A673 (cell line): ENCODE data around the gene ENGASE. TPM values are rescaled to one million over a fixed set of nuclear protein-coding genes. Genes with fewer than 3 reads are reported as not detected.

Experiments used
- BruUV-seq: library from RNA; stranded (reverse); fragments of 400-500 nt; replicated peaks from 2 replicates; lab custom pipeline; 2021; lab: Mats Ljungman, UMichigan
- CTCF ChIA-PET: fragments of 300-600 bp; sonication (Branson Sonifier 250); formaldehyde crosslinking; loops from one replicate; lab custom pipeline; 2022; ENCODE audit warnings: antibody characterized with exemption; lab: Charles Lee
- POLR2A ChIA-PET: fragments of 300-600 bp; sonication (Branson Sonifier 250); formaldehyde crosslinking; loops from one replicate; lab custom pipeline; 2022; ENCODE audit warnings: antibody characterized with exemption; ENCODE audit not compliant: low non-redundant PET; lab: Charles Lee
- DNase-seq: peaks from one replicate; pipeline ENCODE4 v3.0.0-alpha.2; 2015; ENCODE audit warnings: low spot score
- H3K27ac ChIP-seq: fragments of 200-600 bp; sonication (generic); 2 replicates; pipeline ENCODE4 v1.5.1; 2016; ENCODE audit warnings: mixed run types, low read depth, mild to moderate bottlenecking, mixed read lengths, antibody characterized with exemption, low read length; ENCODE audit not compliant: poor library complexity, severe bottlenecking
- H3K27me3 ChIP-seq: fragments of 200-600 bp; sonication (generic); replicated peaks from 2 replicates; pipeline ENCODE4 v1.6.1; 2017; ENCODE audit warnings: mixed run types, low read depth, mild to moderate bottlenecking, mixed read lengths, antibody characterized with exemption, low read length; ENCODE audit not compliant: insufficient read depth, poor library complexity
- H3K36me3 ChIP-seq: fragments of 200-600 bp; sonication (generic); 2 replicates; pipeline ENCODE4 v1.6.1; 2016; ENCODE audit warnings: mixed run types, mild to moderate bottlenecking, mixed read lengths, antibody characterized with exemption, low read length; ENCODE audit not compliant: insufficient read depth, poor library complexity, severe bottlenecking
- H3K4me1 ChIP-seq: fragments of 200-600 bp; sonication (generic); 2 replicates; pipeline ENCODE4 v1.6.1; 2017; ENCODE audit warnings: mixed run types, mild to moderate bottlenecking, mixed read lengths, antibody characterized with exemption, low read length; ENCODE audit not compliant: insufficient read depth, poor library complexity, severe bottlenecking
- H3K4me3 ChIP-seq: fragments of 200-600 bp; sonication (generic); 2 replicates; pipeline ENCODE4 v1.5.1; 2016; ENCODE audit warnings: low read depth, mixed run types, mild to moderate bottlenecking, mixed read lengths, low read length; ENCODE audit not compliant: poor library complexity, severe bottlenecking
- H3K9me3 ChIP-seq: fragments of 200-600 bp; sonication (generic); 2 replicates; pipeline ENCODE4 v1.6.1; 2016; ENCODE audit warnings: mixed run types, low read depth, mild to moderate bottlenecking, mixed read lengths, antibody characterized with exemption, low read length; ENCODE audit not compliant: poor library complexity, severe bottlenecking
- CTCF ChIP-seq: fragments of 300-800, 200-600 bp; sonication (generic); conservative IDR thresholded peaks from 2 replicates; pipeline ENCODE4 v1.5.1; 2017; ENCODE audit warnings: low read depth, mild to moderate bottlenecking, antibody characterized with exemption, low read length, moderate library complexity, mixed read lengths
- EZH2 ChIP-seq: fragments of 200-600 bp; sonication (generic); IDR thresholded peaks from 2 replicates; pipeline ENCODE4 v1.6.1; 2017; ENCODE audit warnings: borderline replicate concordance, low read depth, mild to moderate bottlenecking, mixed read lengths, antibody characterized with exemption, low read length; ENCODE audit not compliant: poor library complexity, severe bottlenecking
- intact Hi-C: fragments of 100-400 bp; cut with micrococcal nuclease; formaldehyde crosslinking; loops from one replicate; pipeline ENCODE4 v1.10.0; 2022; ENCODE audit not compliant: unreplicated experiment
- total RNA-seq: library from RNA; stranded (reverse); gene quantifications from 2 replicates; pipeline ENCODE4 v1.2.3, GENCODE V29; 2021

Gene ENGASE
- total RNA-seq, 1 experiment from 2014 or later: 24.4 TPM

- no peaks in the 10 kb centered on the region for H3K36me3 ChIP-seq
- no TSS peak for BruUV-seq
- H3K4me3 ChIP-seq: no peak overlapping the region
- no peaks in the 10 kb centered on the region for H3K9me3 ChIP-seq
- ChIA-PET POLR2A (interaction anchor here (0.6 kb wide), 1 partner anchor 362 kb away, joined by 17 read pairs; no protein-coding TSS in a partner anchor), CTCF (no interaction called here)
- H3K27me3 ChIP-seq: no peaks in the 10 kb centered on the region
- H3K4me1 ChIP-seq: no peaks in the 10 kb centered on the region
- no peak for DNase-seq
- TF ChIP-seq EZH2: no peak
- no peak for TF ChIP-seq CTCF
- no peak overlapping the region for H3K27ac ChIP-seq
- intact Hi-C loops: no loop called here
Measured at GRCh38 chr17:79034931-79035485, 39.6 kb upstream of the ENGASE start.

- BruUV-seq: no TSS peak
- POLR2A ChIA-PET: interaction anchor here (0.6 kb wide), 1 partner anchor 362 kb away, joined by 17 read pairs; no protein-coding TSS in a partner anchor
Measured at GRCh38 chr17:79035686-79036085, 38.9 kb upstream of the ENGASE start.

GRCh38 chr17:79036181-79036580 lies 38.4 kb upstream of the ENGASE start:
- intact Hi-C loops: no loop called here
- ChIA-PET CTCF (no interaction called here), POLR2A (no interaction called here)
- Histone ChIP-seq H3K36me3 (no peaks in the 10 kb centered on the region), H3K27ac (no peak overlapping the region), H3K9me3 (no peaks in the 10 kb centered on the region), H3K27me3 (no peaks in the 10 kb centered on the region), H3K4me3 (no peak overlapping the region), H3K4me1 (peaks cover 4% of the 10 kb centered on the region)
- BruUV-seq: no TSS peak
- TF ChIP-seq CTCF (no peak), EZH2 (no peak)
- no peak for DNase-seq

More at GRCh38 chr17:79035686-79036085, 38.9 kb upstream of the ENGASE start:
- TF ChIP-seq CTCF: no peak
- no peak for TF ChIP-seq EZH2
- CTCF ChIA-PET: no interaction called here
- DNase-seq: no peak
- Histone ChIP-seq H3K27me3 (no peaks in the 10 kb centered on the region), H3K9me3 (no peaks in the 10 kb centered on the region), H3K36me3 (no peaks in the 10 kb centered on the region), H3K4me1 (no peaks in the 10 kb centered on the region), H3K27ac (no peak overlapping the region), H3K4me3 (no peak overlapping the region)
- intact Hi-C loops: no loop called here
